ENCODE measurements around the gene ABCC5.

- TF ChIP-seq EZH2 (IDR thresholded peaks at IDR 0.05; ENCODE audit: low read depth) (no peak), CTCF (conservative IDR thresholded peaks at IDR 0.05) (no peak)
Observed at GRCh38 chr3:183943739-183944138, 73.9 kb downstream of the ABCC5 start.

Measured in PC-9 (cell line).